Measurements from ENCODE around the gene SKP1.
A peak's percentile ranks its signal among the peaks of the same experiment; 100 is the strongest.

The SKP1 gene

DNA sequence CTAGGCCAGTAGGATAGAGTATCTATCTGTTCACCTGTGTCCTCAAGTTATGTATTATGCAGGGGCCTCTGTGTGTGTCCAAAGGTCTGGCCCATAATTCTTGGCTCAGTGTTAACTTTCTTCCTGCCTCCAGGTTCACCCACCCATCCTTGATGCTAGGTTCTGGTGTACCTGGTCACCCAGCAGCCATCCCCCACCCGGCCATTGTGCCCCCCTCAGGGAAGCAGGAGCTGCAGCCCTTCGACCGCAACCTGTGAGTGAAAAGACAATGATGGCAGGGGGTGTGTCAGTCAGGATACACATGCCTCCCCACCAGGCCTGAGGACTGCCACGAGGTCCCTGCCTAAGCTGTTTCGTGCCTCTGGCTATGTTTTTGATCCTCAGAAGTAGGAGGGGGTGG lies 34.7 kb downstream of the SKP1 start:
- DNase-seq, result peak in 1 of 2 experiments; percentile 15

DNA sequence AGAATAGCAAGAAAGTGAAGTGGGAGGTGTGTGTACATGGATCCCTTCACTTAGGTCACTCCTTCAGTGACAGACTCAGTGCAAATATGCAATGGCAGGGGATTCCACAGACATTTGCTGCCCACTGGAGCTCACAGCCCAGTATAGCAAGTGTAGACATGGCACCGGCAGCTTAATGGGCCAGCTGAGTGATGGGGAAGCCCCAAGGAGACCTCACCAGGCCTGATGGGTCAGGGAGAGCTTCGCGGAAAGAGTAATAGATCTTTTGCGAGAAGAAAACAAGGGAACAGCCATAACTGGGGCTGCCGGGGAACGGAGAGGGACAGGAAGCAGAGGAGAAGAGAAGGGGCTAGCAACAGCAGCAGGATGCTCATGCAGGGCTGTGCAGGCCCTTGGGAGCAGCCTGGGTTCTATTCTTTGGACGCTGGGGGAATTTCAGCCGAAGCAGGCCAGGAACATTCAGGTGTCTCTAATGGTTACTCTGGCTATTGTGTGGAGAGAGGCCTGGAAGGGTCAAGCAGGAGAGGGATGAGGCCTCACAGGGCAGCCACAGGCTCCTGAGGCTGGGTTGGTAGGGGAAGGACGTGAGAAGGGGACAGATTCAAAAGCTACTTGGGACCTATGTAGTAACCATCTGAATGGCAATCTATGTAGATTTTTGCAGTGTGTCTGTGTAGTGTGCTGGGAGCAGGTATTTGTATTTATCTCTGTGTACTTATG lies 35.3 kb downstream of the SKP1 start:
- DNase-seq, result peak; percentile 43 to 46

DNA sequence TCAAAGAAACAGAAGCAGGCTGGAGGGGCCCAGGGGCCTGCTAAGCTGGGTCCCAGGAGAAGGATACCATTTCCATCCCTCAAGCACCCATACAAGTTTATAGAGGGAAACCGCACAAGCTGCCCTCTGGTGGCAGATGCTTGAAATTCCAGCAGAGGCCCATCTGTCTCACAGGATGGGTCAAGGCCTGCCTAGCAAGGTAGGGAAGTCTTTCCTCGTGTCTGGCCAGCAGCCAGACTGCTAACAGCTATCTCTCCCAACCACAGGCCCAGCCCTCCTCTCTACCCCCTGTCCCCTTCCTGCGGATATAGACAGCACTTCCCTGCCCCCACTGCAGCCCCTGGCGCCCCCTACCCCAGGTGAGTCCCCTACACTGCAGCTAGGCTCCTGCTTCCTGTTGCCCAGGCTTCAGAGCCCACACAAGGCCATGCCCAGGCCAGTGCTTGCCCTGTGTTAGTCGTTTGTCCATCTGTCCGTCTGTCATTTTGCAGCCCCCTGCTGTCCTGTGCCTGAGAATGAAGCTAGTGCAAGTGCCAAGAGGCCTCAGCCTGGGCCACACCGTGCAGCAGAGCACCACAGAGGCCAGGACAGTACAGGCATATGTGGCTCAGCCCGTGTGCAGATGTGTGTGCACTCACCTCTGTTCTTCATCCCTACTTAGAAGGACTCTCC lies 36.1 kb downstream of the SKP1 start:
- peak; percentile 80 to 82 for DNase-seq

DNA sequence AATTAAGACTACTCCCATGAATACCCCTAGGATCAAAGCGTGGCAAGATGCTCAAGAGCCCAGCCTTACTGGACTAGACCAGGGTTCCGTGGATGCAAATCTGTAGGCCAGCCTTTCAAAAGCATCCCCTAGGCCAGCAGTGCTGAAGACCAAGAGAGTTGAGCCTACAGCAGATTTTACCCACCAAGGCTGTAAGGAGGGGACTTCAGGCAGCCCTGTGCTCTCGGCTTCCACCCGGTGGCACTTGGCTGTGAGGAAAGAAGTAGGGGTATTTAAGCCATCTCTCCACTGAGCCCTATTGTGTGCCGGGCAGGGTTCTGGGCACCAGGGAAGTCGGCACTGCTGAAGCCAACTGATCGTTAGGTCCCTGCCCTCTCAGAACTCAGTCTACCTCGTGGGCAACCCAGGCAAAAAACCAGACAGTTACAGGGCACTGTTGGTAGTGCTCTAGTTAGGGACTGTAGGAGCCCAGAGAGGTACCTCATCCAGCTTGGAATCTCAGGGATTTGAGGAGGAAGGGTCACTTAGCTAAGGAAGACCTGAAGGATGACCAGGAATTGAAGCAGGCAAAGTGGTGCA lies 36.8 kb downstream of the SKP1 start:
- peak in 1 of 2 experiments; percentile 30 for DNase-seq

DNA sequence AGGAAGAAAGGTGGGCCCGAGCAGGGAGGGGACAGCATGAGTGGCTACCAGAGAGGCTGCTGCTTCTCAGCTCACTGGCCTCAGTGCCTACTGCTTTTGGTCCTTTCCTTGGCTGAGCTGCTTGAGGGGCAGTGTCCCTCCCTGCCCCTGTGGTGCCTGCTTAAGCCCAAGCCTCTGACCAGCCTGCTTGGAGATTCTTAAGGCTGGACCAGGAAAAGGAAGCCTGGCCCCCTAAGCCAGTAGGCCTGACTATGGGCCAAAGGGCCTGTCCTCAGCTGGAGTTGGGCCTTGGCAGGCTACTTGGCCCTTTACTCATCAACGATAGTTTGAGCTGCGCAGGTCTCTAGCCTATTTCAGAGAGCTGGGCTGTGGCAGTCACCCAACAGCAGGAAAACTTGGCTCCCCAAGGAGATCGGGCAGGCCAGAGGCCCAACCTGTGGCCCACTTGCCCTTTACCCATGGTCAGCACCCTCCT lies 37.3 kb downstream of the SKP1 start:
- DNase-seq, result peak in 1 of 2 experiments; percentile 28

DNA sequence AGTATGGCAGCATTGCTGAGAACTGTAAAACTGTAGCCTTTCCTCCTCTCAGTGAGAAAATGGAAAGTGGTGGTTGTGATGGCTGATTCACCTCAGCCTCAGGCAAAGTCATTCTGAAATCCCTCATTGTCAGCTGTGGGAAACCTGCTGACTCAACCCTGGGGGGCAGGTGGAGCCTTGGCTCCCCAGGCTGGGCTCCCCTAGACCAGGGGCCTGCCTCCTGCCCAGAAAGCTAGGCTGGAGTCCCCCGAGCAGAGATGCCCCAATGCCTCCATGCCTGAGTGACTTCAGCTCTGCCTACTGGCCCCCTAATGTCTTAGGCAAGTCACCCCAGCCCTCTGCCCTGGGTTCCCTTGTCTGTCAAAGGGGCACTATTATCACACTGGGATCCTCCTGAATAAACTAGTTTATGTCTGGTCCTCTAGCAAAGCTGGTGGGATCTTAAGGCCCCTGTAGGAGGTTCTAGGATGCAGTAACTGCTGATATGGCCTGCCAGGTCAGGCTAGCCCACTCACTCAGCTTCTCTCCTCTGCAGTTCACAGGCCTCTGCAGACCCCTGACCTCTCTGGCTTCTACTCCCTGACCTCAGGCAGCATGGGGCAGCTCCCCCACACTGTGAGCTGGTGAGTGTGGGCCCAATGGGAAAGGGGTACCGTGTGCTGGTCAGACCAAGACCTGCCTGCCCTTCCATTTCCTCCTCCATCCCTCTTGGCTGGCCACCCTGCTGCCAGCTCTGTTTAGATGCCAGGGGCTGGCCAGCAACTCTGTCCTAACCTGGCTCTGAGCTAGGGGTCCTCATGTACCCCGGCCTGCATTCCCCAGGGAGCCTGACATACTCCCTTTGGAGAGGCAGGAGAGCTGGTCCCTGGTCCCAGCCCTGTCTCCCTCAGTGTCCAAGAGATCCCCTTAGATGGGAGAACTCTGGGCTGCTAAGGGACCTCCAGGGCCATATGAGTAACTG lies 38.1 kb downstream of the SKP1 start:
- peak; percentile 83 to 85 for DNase-seq

DNA sequence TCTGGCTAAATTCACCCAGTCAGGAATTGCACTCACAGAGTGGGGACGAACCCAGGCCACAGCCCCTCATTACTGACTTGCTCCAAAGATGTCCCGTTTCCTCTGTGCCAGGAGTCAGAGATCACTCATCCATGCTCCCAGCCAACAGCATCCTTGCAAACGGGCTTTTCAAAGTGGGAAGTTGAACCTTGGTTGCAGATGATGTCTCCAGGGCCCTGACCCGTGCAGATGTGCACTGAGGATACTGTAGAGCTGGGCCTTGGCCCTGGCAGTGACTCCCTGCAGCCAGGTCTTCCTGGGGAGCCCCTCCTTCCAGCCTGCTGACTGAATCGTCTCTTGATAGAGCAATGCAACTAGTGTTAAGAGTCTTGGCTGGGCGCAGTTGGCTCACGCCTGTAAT lies 40.0 kb downstream of the SKP1 start:
- DNase-seq, result peak in 1 of 2 experiments; percentile 25

DNA sequence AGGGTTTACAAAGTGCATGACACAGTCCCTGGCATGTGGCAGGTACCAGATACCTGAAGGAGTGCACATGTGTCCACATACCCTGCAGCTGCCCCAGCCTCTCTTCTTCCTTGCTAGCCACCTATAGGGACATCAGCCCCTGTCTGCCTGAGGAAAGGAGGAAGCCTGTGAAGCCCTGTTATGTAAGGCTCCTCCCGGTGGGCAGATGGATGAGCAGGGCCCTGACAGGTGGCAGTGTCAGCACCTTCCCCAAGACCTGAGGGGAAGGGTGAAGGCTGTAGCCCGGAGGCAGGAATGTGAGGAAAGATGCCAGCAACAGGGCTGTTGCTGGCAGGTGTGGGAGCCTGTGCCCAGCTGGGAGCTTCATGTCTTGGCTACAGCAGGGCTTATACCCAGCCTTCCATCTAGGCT lies 40.5 kb downstream of the SKP1 start:
- DNase-seq, result peak; percentile 29 to 32

DNA sequence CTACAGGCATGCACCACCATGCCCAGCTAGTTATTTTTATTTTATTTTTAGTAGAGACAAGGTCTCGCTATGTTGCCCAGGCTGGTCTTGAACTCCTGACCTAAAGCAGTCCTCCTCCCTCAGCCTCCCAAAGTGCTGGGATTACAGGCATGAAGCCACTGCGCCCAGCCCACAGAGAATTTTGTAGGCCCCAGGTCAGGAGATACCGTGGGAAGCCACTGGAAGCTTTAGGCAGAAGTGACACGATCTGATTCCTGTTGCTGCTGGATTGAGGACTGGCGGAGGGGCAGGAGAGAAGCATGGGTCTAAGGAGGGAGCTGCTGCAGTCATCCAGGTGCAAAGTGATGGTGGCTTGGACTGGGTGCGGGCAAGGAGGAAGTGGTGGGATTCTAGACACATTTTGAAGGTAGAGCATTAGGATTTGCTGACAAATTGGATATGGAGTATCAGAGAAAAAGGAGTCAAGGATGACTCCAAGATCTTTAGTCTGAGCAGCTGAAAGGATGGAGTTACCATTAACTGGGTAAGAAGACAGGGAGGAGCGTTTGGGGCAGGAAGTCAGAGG lies 41.6 kb downstream of the SKP1 start:
- peak; percentile 24 to 26 for DNase-seq

DNA sequence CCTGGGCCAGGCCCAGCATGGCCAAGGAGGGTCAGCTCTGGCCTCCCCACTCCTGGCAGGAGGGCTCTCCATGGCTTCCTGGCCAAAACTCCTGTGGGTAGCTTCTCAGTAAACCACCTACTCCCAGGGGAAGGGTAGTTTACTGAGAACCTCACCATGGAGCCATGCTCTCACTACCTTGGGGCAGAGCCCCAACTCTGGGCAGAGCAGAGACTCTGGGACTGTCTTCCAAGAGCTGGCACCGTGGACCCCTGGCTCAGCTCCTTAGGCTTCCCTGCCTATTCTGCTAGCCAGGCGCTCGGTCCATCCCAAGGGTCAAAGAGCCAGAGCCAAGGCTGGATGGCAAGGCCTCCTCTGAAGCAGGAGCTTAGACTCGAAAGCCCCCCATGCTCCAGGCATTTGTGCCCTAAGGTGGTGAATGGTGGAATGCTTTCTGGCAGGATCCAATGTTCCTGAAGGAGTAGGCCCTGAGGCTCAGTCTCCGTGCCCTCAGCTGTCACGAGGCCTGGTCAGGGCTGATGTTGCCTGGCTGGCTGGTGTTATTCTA lies 42.7 kb downstream of the SKP1 start:
- DNase-seq, result peak; percentile 24 to 25

DNA sequence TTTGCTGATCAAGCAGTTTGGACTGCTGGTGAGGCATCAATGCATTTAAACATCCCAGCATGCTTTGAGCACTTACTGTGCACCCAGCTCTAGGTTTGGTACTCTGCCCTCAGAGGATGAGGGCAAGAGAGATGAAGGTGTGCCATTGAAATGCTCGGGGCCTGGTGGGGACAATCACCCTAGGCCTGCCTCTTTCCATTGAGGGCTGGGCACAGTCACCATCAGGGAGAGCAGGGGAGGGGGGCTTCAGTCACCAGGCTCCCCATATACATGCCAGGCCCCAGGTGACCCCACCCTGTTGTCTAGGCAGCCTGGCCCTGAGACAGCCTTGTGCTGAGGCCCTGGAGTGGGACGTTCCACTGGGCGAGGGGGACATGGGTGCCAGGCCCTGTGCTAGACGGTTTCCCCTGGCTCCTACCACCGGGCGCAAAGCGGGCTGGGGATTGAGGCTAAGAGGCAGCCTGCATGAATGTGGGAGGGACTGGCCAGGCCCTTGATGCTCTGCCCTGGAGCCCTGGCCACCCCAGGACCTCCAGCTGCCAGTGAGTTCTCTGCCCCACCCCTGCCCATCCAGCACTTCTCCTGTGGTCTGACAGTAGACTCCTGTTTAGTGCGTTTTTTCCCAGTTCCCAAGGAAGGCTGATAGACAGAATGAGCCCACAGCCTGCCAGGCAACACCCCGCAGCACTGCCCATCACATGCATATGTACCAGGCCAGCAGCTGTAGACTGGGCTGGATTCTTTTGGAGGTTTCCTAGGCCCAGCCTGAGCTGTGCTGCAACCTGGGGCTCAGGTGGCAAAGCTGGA lies 43.4 kb downstream of the SKP1 start:
- peak in 1 of 2 experiments; percentile 33 for DNase-seq

DNA sequence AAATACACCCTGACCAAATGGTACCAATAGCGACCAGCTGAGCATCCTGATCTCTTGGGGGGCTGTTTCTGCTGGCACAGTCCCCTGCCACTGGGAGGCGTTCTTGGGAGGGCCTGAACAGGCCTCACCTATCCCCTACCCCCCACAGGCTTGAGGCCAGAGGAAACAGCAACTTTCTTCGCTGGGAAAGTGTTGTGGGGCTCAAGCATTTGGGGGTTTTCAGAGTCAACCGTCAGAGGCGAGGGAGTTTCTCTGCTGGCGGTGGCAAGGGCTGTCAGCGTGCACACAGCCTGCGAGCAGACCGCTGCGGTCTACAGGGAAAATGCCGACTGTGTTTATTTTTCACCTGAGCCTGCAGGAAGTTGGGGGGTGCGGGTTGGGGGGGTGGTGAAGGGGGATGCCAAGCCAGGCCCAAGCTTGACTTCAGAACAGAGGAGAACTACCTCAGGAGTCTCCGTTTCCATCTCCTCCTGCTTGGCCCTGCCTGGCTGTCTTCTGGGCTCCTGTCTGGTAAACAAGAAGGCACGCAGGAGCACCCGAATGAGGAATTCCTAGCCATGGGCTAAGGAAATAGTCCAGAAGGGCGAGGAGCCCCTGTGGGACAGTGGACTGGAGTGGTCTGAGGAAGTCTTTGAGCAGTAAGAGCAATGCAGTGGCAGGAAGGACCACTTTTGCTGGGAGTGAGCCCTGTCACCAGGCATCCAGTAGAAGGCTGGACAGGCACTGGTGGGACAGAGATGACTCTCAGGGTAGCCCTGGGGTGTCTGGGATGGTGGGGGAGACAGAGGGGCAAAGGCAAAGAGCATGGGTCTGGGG lies 44.2 kb downstream of the SKP1 start:
- peak; percentile 75 to 80 for DNase-seq

DNA sequence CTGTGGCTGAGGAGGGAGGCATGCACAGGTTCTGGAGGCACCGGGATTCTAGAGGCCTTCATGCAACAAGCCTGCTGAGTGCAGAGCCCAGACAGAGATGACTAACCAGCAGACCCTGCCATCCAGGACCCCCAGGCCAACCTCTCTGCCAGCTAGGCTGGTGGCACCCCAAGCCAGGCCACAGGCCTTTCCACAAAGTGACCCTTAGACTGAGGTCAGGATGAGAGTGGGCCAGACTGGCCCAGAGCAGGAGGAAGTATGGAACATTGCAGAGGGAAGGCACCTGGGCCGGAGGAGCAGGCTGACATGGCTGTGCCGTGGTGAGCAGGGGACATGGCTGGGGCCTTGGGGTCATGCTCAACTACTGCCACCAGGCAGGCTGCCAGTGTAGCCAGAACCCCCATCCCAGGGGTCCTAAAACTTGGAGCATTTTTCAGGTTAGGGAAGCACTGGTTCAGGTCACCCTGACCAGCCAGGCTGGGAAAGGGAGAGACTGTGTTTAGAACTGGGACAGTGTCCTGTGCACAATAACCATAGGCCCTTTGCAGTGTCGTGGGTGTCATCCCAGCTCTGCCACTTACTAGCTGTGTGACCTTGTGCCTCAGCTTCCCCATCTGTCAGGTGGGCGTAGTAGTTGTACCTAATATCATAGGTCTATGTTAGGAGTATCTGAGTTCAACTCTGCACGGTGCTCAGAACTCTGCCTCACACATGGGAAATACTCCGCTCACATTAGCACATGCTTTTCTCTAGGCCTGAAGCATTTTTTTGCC lies 45.0 kb downstream of the SKP1 start:
- DNase-seq, result peak; percentile 52 to 54

DNA sequence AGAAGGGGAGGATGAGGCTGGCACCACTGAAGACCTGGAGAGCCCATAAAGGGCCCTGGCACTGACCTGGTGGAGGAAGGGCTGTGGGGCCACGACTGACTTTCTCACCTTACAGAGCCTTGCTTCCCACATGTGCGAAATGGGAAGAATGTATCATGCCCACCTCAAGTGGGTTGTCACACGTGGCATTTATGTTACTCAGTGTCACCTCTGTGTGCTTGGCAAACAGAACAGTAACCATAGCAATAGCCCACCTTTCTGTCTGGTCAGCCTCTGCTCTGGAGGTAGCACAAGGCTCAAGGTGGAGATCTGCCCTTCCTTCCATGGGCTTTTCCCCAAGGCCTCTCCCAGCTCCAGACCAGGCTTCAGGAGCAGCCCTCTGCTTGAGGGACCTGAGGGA lies 45.6 kb downstream of the SKP1 start:
- peak in 1 of 2 experiments; percentile 68 for DNase-seq

DNA sequence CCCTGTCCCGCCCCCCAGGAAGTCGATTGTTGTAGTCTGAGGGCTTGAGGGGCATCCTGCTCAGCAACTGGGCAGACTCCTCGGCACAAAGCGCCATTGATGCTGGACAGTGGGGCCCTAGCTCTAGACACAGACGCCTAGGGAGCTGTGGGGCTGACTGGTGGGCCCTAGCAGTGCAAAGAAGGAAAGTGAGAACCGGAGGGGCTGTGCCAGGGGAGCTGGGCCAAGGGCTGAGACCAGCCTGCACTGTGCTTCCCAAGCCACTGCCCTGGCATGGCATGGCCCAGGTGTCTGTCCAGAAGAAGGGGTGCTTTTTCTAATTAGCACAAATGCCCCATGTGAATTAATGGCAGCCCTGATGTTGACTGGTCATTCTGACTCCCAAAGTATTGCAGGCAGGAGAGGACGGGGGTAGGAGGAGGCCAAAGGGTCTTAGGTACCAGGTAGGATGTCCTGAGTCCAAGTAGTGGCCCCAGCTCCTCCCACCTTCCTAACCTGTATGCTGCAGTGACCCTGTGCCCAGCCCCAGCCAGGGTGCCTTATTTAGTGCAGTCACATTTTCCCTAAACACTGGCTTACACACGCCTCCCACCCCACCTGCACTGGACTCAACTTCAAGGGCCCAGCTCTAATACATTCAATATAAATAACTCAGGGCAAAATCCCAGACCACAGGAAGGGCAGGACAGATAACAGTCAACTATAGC lies 46.4 kb downstream of the SKP1 start:
- no peak for DNase-seq

DNA sequence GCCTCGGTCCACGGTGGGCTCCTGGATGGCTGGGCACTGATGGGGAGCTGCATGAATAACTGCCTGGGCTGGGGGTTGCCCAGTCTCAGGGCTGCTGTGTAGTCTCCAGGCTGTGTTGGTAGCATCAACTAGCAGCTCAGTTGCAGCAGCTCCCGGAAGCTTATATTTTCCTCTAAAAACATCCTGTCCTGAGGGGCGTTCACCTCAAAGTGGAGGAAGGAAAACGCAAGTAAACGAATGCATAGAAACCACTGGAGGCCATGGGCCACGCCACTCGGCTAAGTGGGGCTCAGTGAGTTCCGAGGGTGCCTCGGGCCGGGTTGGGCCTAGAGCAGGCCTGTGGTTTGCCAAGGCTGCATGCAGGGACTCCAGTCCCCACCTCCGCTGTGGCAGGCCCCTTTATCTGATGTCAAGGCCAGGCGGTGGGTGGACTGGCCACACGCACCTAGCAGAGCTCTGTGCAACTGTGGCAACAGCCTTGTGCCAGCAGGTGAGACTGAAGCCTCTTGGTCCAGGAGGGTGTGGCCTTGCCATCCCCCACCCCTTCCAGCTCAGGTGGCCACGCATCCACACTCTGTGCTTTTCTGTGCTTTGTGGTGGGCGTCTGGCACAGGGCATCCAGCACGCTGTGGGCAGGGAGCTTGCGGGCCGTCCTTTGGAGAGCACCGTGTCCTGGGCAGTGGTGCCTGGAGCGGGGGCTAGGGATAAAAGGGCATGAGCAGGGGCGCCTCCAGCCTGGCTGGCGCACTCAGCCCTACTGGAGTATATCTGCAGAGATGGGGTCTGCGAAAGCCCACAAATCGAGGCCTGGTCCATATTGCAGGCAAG lies 47.1 kb downstream of the SKP1 start:
- DNase-seq, result no peak

DNA sequence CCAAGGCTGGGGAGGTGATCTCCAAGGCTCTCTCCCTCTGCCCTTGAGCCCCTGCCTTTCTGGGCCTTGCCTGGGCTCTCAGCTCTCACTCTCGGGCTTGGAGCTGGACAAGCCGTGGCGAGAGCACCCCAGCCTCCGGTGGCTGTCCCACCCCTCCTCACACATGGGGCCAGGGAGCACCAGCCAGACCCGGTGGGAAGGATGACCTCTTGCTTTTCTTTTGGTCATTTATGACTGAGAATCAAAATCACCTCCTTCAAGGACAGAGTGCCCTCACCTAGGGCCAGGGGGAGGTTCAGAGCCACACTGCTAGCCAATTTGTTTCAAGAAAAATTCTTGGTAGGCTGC lies 48.1 kb downstream of the SKP1 start:
- DNase-seq, result no peak
